HepG2 (cell line): Measurements from ENCODE around the gene FOXA3. TPM values are rescaled to one million over a fixed set of nuclear protein-coding genes. Genes with fewer than 3 reads are reported as not detected.

ENCODE experiments used
- ATF3 ChIP-seq: sonication (generic); formaldehyde crosslinking; IDR thresholded peaks from 2 replicates; pipeline ENCODE4 v1.4.0; 2020; ENCODE audit warnings: missing genetic modification reagents
- HDAC6 ChIP-seq: fragments of 200-600 bp; sonication (generic); IDR thresholded peaks from 2 replicates; pipeline ENCODE4 v1.7.0; 2017; ENCODE audit warnings: mild to moderate bottlenecking, antibody characterized with exemption, low read length, low read depth
- KAT2B ChIP-seq: fragments of 150-350 bp; IDR thresholded peaks from 2 replicates; pipeline ENCODE4 v1.6.1; 2014; ENCODE audit warnings: low read depth, low read length, borderline replicate concordance
- NFE2L1 ChIP-seq: sonication (generic); formaldehyde crosslinking; IDR thresholded peaks from 2 replicates; pipeline ENCODE4 v1.4.0; 2020; ENCODE audit warnings: missing genetic modification reagents, mild to moderate bottlenecking, borderline replicate concordance
- POLR2G ChIP-seq: fragments of 200-400 bp; formaldehyde crosslinking; IDR thresholded peaks from 2 replicates; pipeline ENCODE4 v1.6.1; 2018; ENCODE audit warnings: mild to moderate bottlenecking, low read depth, low read length, moderate library complexity
- PRDM15 ChIP-seq: sonication (generic); formaldehyde crosslinking; IDR thresholded peaks from 2 replicates; pipeline ENCODE4 v1.4.0; 2020; ENCODE audit warnings: missing genetic modification reagents
- RXRB ChIP-seq: IDR thresholded peaks from 2 replicates; pipeline ENCODE4 v1.6.1; 2016; ENCODE audit warnings: borderline replicate concordance, missing genetic modification reagents, missing compliant biosample characterization
- SNAI1 ChIP-seq: sonication (generic); formaldehyde crosslinking; IDR thresholded peaks from 2 replicates; pipeline ENCODE4 v1.5.0; 2020; ENCODE audit warnings: mild to moderate bottlenecking, missing genetic modification reagents, borderline replicate concordance
- STAT6 ChIP-seq: sonication (generic); formaldehyde crosslinking; IDR thresholded peaks from 2 replicates; pipeline ENCODE4 v1.4.0; 2020; ENCODE audit warnings: missing genetic modification reagents, mild to moderate bottlenecking, borderline replicate concordance
- TFE3 ChIP-seq: IDR thresholded peaks from 2 replicates; pipeline ENCODE4 v1.6.1; 2016
- UBTF ChIP-seq: sonication (generic); formaldehyde crosslinking; IDR thresholded peaks from 2 replicates; pipeline ENCODE4 v1.4.0; 2020; ENCODE audit warnings: mild to moderate bottlenecking, missing genetic modification reagents
- XRCC5 ChIP-seq: fragments of 200-400 bp; formaldehyde crosslinking; optimal IDR thresholded peaks from 2 replicates; pipeline ENCODE3; 2017; ENCODE audit warnings: mild to moderate bottlenecking, low read length
- ZMYM2 ChIP-seq: sonication (generic); formaldehyde crosslinking; IDR thresholded peaks from 2 replicates; pipeline ENCODE4 v1.8.0; 2022; ENCODE audit warnings: mild to moderate bottlenecking, missing genetic modification reagents
- ZNF496 ChIP-seq: sonication (generic); formaldehyde crosslinking; IDR thresholded peaks from 2 replicates; pipeline ENCODE4 v1.8.1; 2023; ENCODE audit warnings: mild to moderate bottlenecking, moderate library complexity, missing genetic modification reagents; ENCODE audit not compliant: insufficient replicate concordance
- ZNF564 ChIP-seq: sonication (generic); formaldehyde crosslinking; IDR thresholded peaks from 2 replicates; pipeline ENCODE4 v1.8.1; 2023; ENCODE audit warnings: mild to moderate bottlenecking, missing genetic modification reagents
- ZNF580 ChIP-seq: IDR thresholded peaks from 2 replicates; pipeline ENCODE4 v1.6.1; 2016; ENCODE audit warnings: low read depth, borderline replicate concordance
- ZNF629 ChIP-seq: sonication (generic); formaldehyde crosslinking; conservative IDR thresholded peaks from 2 replicates; pipeline ENCODE4 v1.5.0; 2020; ENCODE audit warnings: missing genetic modification reagents
- polyA plus RNA-seq, 8 experiments: library from polyadenylated mRNA; depleted of rRNA in 3 of 8; stranded (reverse) in 7 of 8; unstranded in 1 of 8; fragments of >200 nt; fragmentation: Illumina TruSeq in 4 of 8; extraction: Trizol in 4 of 8; gene quantifications; 2 replicates each; pipeline versions ENCODE4 v1.2.1 to v1.2.3, GENCODE V29; 2011 to 2016; ENCODE audit warnings: low read depth in 4 of 8, missing spikeins in 1 of 8, mixed read lengths in 1 of 8; ENCODE audit not compliant: insufficient read depth in 1 of 8
- total RNA-seq, 5 experiments: library from RNA; depleted of rRNA; stranded (reverse); fragments of >200 nt; fragmentation: Illumina TruSeq; extraction: Trizol; gene quantifications; 2 replicates each; pipeline ENCODE4 v1.2.3, GENCODE V29; 2016; ENCODE audit warnings: low read depth in 1 of 5

The FOXA3 gene
- total and polyA plus RNA-seq, 2 of the 13 experiments (the other 11 are each of a cell fraction or from before 2014, with no cell fraction given): 29.8 to 47.6 TPM

GRCh38 chr19:45911291-45911690 lies 47.2 kb downstream of the FOXA3 start (continued):
- TF ChIP-seq KAT2B (no peak), TFE3 (no peak), ZNF580 (CRISPR knock-in tag) (no peak), ZNF496 (CRISPR knock-in tag) (no peak), RXRB (no peak), ZMYM2 (no peak), SNAI1 (CRISPR knock-in tag) (no peak), XRCC5 (no peak), HDAC6 (no peak), ZNF564 (CRISPR knock-in tag) (no peak), UBTF (CRISPR knock-in tag) (peak; percentile 45), ZNF629 (peak; percentile 38; the same call in 1 of the 2 replicates), ATF3 (CRISPR knock-in tag) (no peak), PRDM15 (CRISPR knock-in tag) (peak; percentile 95), POLR2G (no peak), NFE2L1 (CRISPR knock-in tag) (no peak), STAT6 (no peak)
